ENCODE measurements around the gene COASY.

Gene COASY

GRCh38 chr17:42613699-42614295 lies 51.8 kb downstream of the COASY start:
- H3K27me3 ChIP-seq (ENCODE audit: insufficient read depth, low read depth), result no peaks in the 10 kb centered on the region
- H2AFZ ChIP-seq (ENCODE audit: low read depth), result no peak overlapping the region
- H3K4me1 ChIP-seq (ENCODE audit: low read depth, poor library complexity, severe bottlenecking), result peaks cover 44% of the 10 kb centered on the region
- no peak overlapping the region for H3K27ac ChIP-seq
- TF ChIP-seq CTCF (conservative IDR thresholded peaks at IDR 0.05; ENCODE audit: low read depth, low read length), result no peak
- no peaks in the 10 kb centered on the region for H4K20me1 ChIP-seq (ENCODE audit: insufficient read depth)
- H3K9ac ChIP-seq, result no peak overlapping the region
- peaks cover 9% of the 10 kb centered on the region; the same call in 1 of the 2 replicates for H3K36me3 ChIP-seq (ENCODE audit: insufficient read depth)
- peaks cover 17% of the 10 kb centered on the region for H3K79me2 ChIP-seq (ENCODE audit: insufficient read depth, low read depth)
- no peak overlapping the region for H3K4me3 ChIP-seq (IDR thresholded peaks at IDR 0.05; ENCODE audit: insufficient read depth, low read depth, low read length)
- H3K4me2 ChIP-seq, result no peak overlapping the region

All from KMS-11 (cell line).